ENCODE measurements around the gene RANBP17.

DNA sequence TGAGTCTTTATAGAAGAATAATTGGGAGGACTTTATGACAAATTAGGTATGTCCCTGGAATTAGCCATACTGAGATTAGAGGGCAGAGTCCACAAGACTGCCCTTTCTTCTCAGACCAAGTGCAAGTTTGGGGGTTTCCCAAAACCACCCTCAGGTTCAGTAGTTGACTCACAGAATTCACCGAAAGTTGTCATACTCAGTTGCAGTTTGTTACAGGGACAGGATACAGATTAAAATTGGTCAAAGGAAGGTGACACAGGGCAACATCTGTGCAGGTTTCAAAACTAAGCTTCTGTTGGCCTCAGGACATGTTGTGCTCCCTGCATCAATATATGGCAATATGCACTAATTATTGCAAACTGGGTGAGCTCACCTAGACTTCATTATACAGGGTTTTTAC, 3.8 kb downstream of the RANBP17 start:
- TF ChIP-seq, protein P1, sequence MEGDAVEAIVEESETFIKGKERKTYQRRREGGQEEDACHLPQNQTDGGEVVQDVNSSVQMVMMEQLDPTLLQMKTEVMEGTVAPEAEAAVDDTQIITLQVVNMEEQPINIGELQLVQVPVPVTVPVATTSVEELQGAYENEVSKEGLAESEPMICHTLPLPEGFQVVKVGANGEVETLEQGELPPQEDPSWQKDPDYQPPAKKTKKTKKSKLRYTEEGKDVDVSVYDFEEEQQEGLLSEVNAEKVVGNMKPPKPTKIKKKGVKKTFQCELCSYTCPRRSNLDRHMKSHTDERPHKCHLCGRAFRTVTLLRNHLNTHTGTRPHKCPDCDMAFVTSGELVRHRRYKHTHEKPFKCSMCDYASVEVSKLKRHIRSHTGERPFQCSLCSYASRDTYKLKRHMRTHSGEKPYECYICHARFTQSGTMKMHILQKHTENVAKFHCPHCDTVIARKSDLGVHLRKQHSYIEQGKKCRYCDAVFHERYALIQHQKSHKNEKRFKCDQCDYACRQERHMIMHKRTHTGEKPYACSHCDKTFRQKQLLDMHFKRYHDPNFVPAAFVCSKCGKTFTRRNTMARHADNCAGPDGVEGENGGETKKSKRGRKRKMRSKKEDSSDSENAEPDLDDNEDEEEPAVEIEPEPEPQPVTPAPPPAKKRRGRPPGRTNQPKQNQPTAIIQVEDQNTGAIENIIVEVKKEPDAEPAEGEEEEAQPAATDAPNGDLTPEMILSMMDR (conservative IDR thresholded peaks at IDR 0.05; ENCODE audit: low read depth, low read length) = no peak
- no peak for TF ChIP-seq EZH2phosphoT487 (IDR thresholded peaks at IDR 0.05; ENCODE audit: borderline replicate concordance, low read length)
